Testis (tissue), 3 donors: ENCODE measurements around the gene SPAAR. TPM values are rescaled to one million over a fixed set of nuclear protein-coding genes. Genes with fewer than 3 reads are reported as not detected.
"Not testable (repeated sequence)": the region's sequence is repeated elsewhere in the genome, so short reads cannot be mapped to it uniquely, and the experiment has no call there.

Experiments
- DNase-seq: peaks from one replicate; pipeline ENCODE4 v3.0.0-alpha.2; 2019
- H3K27ac ChIP-seq, 2 donors: fragments of 200-600 bp; sonication (generic); one replicate each; pipeline ENCODE4 v1.5.1; 2019
- H3K27me3 ChIP-seq: fragments of 200-600 bp; sonication (generic); one replicate; pipeline ENCODE4 v1.5.1; 2019
- H3K36me3 ChIP-seq: fragments of 200-600 bp; sonication (generic); one replicate; pipeline ENCODE4 v1.5.1; 2017; ENCODE audit warnings: low read depth; ENCODE audit errors: missing control alignments
- H3K4me1 ChIP-seq: fragments of 200-600 bp; sonication (generic); one replicate; pipeline ENCODE4 v1.5.1; 2019
- H3K4me3 ChIP-seq, 2 donors: fragments of 200-600 bp; sonication (generic); one replicate each; pipeline ENCODE4 v1.5.1; 2017 to 2019
- H3K9me3 ChIP-seq: fragments of 200-600 bp; sonication (generic); one replicate; pipeline ENCODE4 v1.5.1; 2017
- POLR2A ChIP-seq: fragments of 450-650 bp; IDR thresholded peaks from one replicate; pipeline ENCODE4 v1.6.1; 2017; ENCODE audit warnings: antibody characterized with exemption, mild to moderate bottlenecking, moderate library complexity
- whole genome bisulfite sequencing, 2 donors: methylation state at CpG; one replicate each; pipeline ENCODE4 v1.1.5; 2018; 5-methylcytosine and 5-hydroxymethylcytosine counted together
- intact Hi-C: fragments of 100-400 bp; cut with DNase I; formaldehyde crosslinking; loops from one replicate; pipeline ENCODE4 v1.15.1; 2023; ENCODE audit warnings: low total_unique reads
- polyA plus RNA-seq: library from polyadenylated mRNA; stranded (reverse); fragments of 350-450 nt; fragmentation: Illumina TruSeq; extraction: RNeasy Lipid Tissue Mini Kit (QIAGEN cat#74804); gene quantifications from one replicate; pipeline ENCODE4 v1.2.3, GENCODE V29; 2014; ENCODE audit warnings: low read depth, low replicate concordance; ENCODE audit not compliant: insufficient read depth
- total RNA-seq, 2 donors: library from RNA; depleted of rRNA; stranded (reverse); fragments of >200 nt; gene quantifications; one replicate each; pipeline ENCODE4 v1.2.3, GENCODE V29; 2016
- TF ChIP-seq, protein P1 (sequence below), 3 experiments: fragments of 450-650 bp in 2 of 3; fragments of 200-600 bp in 1 of 3; sonication (generic) in 1 of 3; IDR thresholded peaks; one replicate each; pipeline ENCODE4 v1.5.1; 2016 to 2019; ENCODE audit warnings: antibody characterized with exemption in 3 of 3, mild to moderate bottlenecking in 2 of 3, moderate library complexity in 1 of 3

Gene SPAAR
- total and polyA plus RNA-seq, 3 donors from 2014 or later = 15.0 to 69.8 (median 56.9) TPM

DNA sequence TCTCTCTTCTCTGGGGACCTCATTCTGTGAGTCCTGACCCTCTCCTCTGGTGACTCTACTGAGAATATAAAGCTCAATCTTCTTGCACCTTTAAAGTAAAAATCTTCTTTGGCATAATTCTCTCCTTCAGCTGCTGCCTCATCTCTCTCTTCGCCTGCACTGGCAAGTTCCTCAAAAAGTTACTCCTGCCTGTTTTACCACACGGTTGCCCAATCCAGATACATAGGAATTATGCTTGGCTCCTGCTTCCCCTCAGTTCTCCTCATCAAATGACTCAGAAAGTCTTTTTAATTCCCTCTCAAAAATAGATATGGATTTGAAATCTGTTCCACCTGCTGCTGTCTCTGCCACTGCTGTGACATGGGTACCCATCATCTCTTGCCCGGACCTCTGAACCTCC lies 17.6 kb upstream of the SPAAR start:
- no peaks in the 10 kb centered on the region for H3K4me1 ChIP-seq
- DNase-seq = no peak
- no peak overlapping the region for H3K4me3 ChIP-seq
- no peaks in the 10 kb centered on the region for H3K9me3 ChIP-seq
- intact Hi-C loops = no loop called here
- TF ChIP-seq, protein P1, sequence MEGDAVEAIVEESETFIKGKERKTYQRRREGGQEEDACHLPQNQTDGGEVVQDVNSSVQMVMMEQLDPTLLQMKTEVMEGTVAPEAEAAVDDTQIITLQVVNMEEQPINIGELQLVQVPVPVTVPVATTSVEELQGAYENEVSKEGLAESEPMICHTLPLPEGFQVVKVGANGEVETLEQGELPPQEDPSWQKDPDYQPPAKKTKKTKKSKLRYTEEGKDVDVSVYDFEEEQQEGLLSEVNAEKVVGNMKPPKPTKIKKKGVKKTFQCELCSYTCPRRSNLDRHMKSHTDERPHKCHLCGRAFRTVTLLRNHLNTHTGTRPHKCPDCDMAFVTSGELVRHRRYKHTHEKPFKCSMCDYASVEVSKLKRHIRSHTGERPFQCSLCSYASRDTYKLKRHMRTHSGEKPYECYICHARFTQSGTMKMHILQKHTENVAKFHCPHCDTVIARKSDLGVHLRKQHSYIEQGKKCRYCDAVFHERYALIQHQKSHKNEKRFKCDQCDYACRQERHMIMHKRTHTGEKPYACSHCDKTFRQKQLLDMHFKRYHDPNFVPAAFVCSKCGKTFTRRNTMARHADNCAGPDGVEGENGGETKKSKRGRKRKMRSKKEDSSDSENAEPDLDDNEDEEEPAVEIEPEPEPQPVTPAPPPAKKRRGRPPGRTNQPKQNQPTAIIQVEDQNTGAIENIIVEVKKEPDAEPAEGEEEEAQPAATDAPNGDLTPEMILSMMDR (IDR thresholded peaks at IDR 0.05) = no peak
- no peak for TF ChIP-seq POLR2A
- 86 to 91% methylated on average over 3 of the region's 3 CpGs for WGBS, 2 donors
- no peak overlapping the region for H3K27ac ChIP-seq
- no peaks in the 10 kb centered on the region for H3K27me3 ChIP-seq
- no peaks in the 10 kb centered on the region for H3K36me3 ChIP-seq

DNA sequence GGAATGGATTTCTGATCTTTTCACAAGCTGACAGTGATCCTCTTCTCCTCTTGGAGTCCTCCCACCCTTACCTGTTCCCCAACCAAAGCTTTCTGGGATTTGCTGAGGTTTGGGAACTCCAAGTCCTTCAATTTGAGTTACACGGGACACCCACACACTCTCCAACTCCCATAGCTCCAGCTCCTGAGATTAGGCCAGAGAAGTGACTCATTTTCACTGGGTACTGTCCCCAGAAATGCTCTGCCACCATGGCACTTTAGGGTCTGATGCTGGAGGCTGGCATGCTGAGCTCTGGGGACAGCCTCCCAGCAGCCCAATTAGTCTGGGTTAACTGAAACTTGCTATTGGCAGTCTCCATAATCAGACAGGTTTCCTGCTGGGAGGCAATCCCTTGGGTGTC lies 17.2 kb upstream of the SPAAR start:
- no peaks in the 10 kb centered on the region for H3K36me3 ChIP-seq
- TF ChIP-seq, protein P1 (IDR thresholded peaks at IDR 0.05) = no peak
- no peak for TF ChIP-seq POLR2A
- no peak overlapping the region for H3K27ac ChIP-seq
- 71 to 82% methylated on average over 1 of the region's 1 CpG for WGBS, 2 donors
- H3K4me3 ChIP-seq = no peak overlapping the region
- intact Hi-C loops = no loop called here
- no peaks in the 10 kb centered on the region for H3K9me3 ChIP-seq
- no peaks in the 10 kb centered on the region for H3K4me1 ChIP-seq
- DNase-seq = no peak
- H3K27me3 ChIP-seq = no peaks in the 10 kb centered on the region

GRCh38 chr9:35896570-35896969 lies 12.7 kb upstream of the SPAAR start:
- no peak for DNase-seq
- intact Hi-C loops = no loop called here
- Histone ChIP-seq H3K4me3 (no peak overlapping the region), H3K27me3 (no peaks in the 10 kb centered on the region), H3K4me1 (no peaks in the 10 kb centered on the region), H3K36me3 (no peaks in the 10 kb centered on the region), H3K9me3 (no peaks in the 10 kb centered on the region), H3K27ac (no peak overlapping the region)
- 95 to 98% methylated on average over 2 of the region's 2 CpGs for WGBS, 2 donors
- TF ChIP-seq, protein P1 (IDR thresholded peaks at IDR 0.05) = no peak
- no peak for TF ChIP-seq POLR2A

- H3K27me3 ChIP-seq, intact Hi-C loops, H3K9me3 ChIP-seq, H3K36me3 ChIP-seq, DNase-seq, H3K27ac ChIP-seq, H3K4me1 ChIP-seq, H3K4me3 ChIP-seq: not testable (repeated sequence)
- WGBS, 2 donors = 87 to 97% methylated on average over 7 of the region's 7 CpGs
Observed at GRCh38 chr9:35897376-35898099, 11.8 kb upstream of the SPAAR start.

- Histone ChIP-seq H3K9me3 (no peaks in the 10 kb centered on the region), H3K4me3 (no peak overlapping the region), H3K27me3 (no peaks in the 10 kb centered on the region), H3K27ac (no peak overlapping the region), H3K36me3 (no peaks in the 10 kb centered on the region), H3K4me1 (peaks cover 4% of the 10 kb centered on the region)
- intact Hi-C loops = no loop called here
- no peak for DNase-seq
- TF ChIP-seq POLR2A = no peak
- TF ChIP-seq, protein P1 (IDR thresholded peaks at IDR 0.05) = no peak
Observed at GRCh38 chr9:35898337-35898736, 11.0 kb upstream of the SPAAR start.
